Naive thymus-derived CD8-positive, alpha-beta T cell (primary cell): ENCODE measurements around the gene GNG13. TPM values are rescaled to one million over a fixed set of nuclear protein-coding genes. Genes with fewer than 3 reads are reported as not detected.
"Not testable (repeated sequence)": the region's sequence is repeated elsewhere in the genome, so short reads cannot be mapped to it uniquely, and the experiment has no call there.

ENCODE experiments used
- ATAC-seq, 2 donors: fragments of 150-1000 bp; cut with Tn5 transposase in 1 of 2; sonication (Bioruptor Pico), chemical (Tn5 transposase) in 1 of 2; 1 replicate in 1 of 2; 2 replicates in 1 of 2; pipeline ENCODE4 v1.10.0; 2021; ENCODE audit warnings: mild to moderate bottlenecking in 2 of 2, moderate library complexity in 2 of 2
- POLR2A ChIA-PET: fragments of 350-600 bp; sonication (Branson Sonifier 250); formaldehyde crosslinking; loops from one replicate; lab custom pipeline; 2021; ENCODE audit warnings: antibody characterized with exemption; lab: Charles Lee
- DNase-seq, 10 donors: peaks; one replicate each; pipeline versions ENCODE4 v3.0.0 to v3.0.0-alpha.2; 2020 to 2022
- H3K27ac Mint-ChIP-seq, 10 donors: one replicate each; pipeline ENCODE4 v1.8.0; 2020 to 2022; ENCODE audit warnings: mild to moderate bottlenecking in 10 of 10, mixed read lengths in 10 of 10, moderate library complexity in 4 of 10, inconsistent platforms in 1 of 10
- H3K27me3 Mint-ChIP-seq, 5 donors: one replicate each; pipeline ENCODE4 v1.8.0; 2021 to 2022; ENCODE audit warnings: mixed read lengths in 5 of 5
- H3K36me3 Mint-ChIP-seq, 3 donors: one replicate each; pipeline ENCODE4 v1.8.0; 2020 to 2022; ENCODE audit warnings: mixed read lengths in 3 of 3, mild to moderate bottlenecking in 2 of 3, inconsistent platforms in 1 of 3
- H3K4me1 Mint-ChIP-seq, 4 donors: one replicate each; pipeline ENCODE4 v1.8.0; 2021 to 2022; ENCODE audit warnings: mixed read lengths in 4 of 4
- H3K4me3 Mint-ChIP-seq, 10 donors: one replicate each; pipeline ENCODE4 v1.8.0; 2020 to 2022; ENCODE audit warnings: mild to moderate bottlenecking in 10 of 10, mixed read lengths in 10 of 10, moderate library complexity in 6 of 10, inconsistent platforms in 1 of 10
- H3K9me3 Mint-ChIP-seq, 9 donors: one replicate each; pipeline ENCODE4 v1.8.0; 2020 to 2022; ENCODE audit warnings: mixed read lengths in 9 of 9, mild to moderate bottlenecking in 3 of 9, inconsistent platforms in 1 of 9, moderate library complexity in 1 of 9
- polyA plus RNA-seq, 3 donors: library from polyadenylated mRNA; unstranded; fragments of 300-500 nt; fragmentation: Illumina TruSeq; gene quantifications; one replicate each; pipeline ENCODE4 v1.2.3, GENCODE V29; 2021
- total RNA-seq, 8 experiments: library from RNA in 2 of 8; stranded (reverse) in 2 of 8; gene quantifications; one replicate each; pipeline ENCODE4 v1.2.3 and lab custom pipeline; 2021 to 2026

Gene GNG13
- total and polyA plus RNA-seq, 5 experiments from 2014 or later = not detected

DNA sequence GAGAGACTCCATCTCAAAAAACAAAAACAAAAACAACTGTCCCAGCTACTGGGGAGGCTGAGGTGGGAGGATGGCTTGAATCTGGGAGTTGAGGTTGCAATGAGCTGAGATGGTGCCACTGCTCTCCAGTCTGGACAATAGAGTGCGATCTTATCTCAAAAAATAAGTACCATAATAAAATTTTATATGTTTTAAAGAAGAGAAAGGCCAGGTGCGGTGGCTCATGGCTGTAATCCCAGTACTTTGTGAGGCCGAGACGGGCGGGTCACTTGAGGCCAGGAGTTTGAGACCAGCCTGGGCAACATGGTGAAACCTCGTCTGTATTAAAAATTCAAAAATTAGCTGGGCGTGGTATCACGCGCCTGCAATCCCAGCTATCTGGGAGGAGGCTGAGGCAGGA is 23.7 kb downstream of the GNG13 start:
- ATAC-seq (no peak), DNase-seq (no peak)
- no peak overlapping the region for H3K4me3 Mint-ChIP-seq
- no peaks in the 10 kb centered on the region for H3K4me1 Mint-ChIP-seq
- no peaks in the 10 kb centered on the region for H3K36me3 Mint-ChIP-seq
- H3K27me3 Mint-ChIP-seq = peaks cover 0 to 6% (median 3%) of the 10 kb centered on the region in 5 donors
- H3K9me3 Mint-ChIP-seq = peaks cover 0 to 1% (median 0%) of the 10 kb centered on the region in 9 donors
- peak overlapping the region in 1 of 10 donors; percentile 40 for H3K27ac Mint-ChIP-seq
- POLR2A ChIA-PET = no interaction called here

- H3K27ac Mint-ChIP-seq, H3K9me3 Mint-ChIP-seq, DNase-seq, H3K36me3 Mint-ChIP-seq, ATAC-seq, H3K27me3 Mint-ChIP-seq, H3K4me1 Mint-ChIP-seq, H3K4me3 Mint-ChIP-seq, POLR2A ChIA-PET: not testable (repeated sequence)
Observed at GRCh38 chr16:776298-776697, 24.2 kb downstream of the GNG13 start.

GRCh38 chr16:775236-775796 is 25.2 kb downstream of the GNG13 start:
- Mint-ChIP-seq H3K4me1 (no peaks in the 10 kb centered on the region), H3K27me3 (peaks cover 0 to 6% (median 3%) of the 10 kb centered on the region in 5 donors), H3K27ac (no peak overlapping the region), H3K4me3 (no peak overlapping the region), H3K9me3 (peaks cover 0 to 1% (median 0%) of the 10 kb centered on the region in 9 donors), H3K36me3 (no peaks in the 10 kb centered on the region)
- DNase-seq = no peak
- no peak for ATAC-seq
- POLR2A ChIA-PET = no interaction called here

GRCh38 chr16:774086-775001 is 26.2 kb downstream of the GNG13 start:
- Mint-ChIP-seq H3K4me3 (no peak overlapping the region), H3K27me3 (peaks cover 0 to 6% (median 3%) of the 10 kb centered on the region in 5 donors), H3K9me3 (peaks cover 0 to 1% (median 0%) of the 10 kb centered on the region in 9 donors), H3K27ac (no peak overlapping the region), H3K36me3 (no peaks in the 10 kb centered on the region), H3K4me1 (no peaks in the 10 kb centered on the region)
- DNase-seq (no peak), ATAC-seq (no peak)
- POLR2A ChIA-PET = no interaction called here

- POLR2A ChIA-PET = no interaction called here
- no peak overlapping the region for H3K4me3 Mint-ChIP-seq
- H3K4me1 Mint-ChIP-seq = no peaks in the 10 kb centered on the region
- H3K9me3 Mint-ChIP-seq = peaks cover 0 to 1% (median 0%) of the 10 kb centered on the region in 9 donors
- H3K27ac Mint-ChIP-seq = no peak overlapping the region
- no peaks in the 10 kb centered on the region for H3K36me3 Mint-ChIP-seq
- ATAC-seq (no peak), DNase-seq (no peak)
- H3K27me3 Mint-ChIP-seq = peaks cover 0 to 5% (median 3%) of the 10 kb centered on the region in 5 donors
Observed at GRCh38 chr16:772959-773358, 27.6 kb downstream of the GNG13 start.

GRCh38 chr16:770411-770810 is 30.1 kb downstream of the GNG13 start:
- Mint-ChIP-seq H3K9me3 (no peaks in the 10 kb centered on the region), H3K4me3 (no peak overlapping the region), H3K36me3 (no peaks in the 10 kb centered on the region), H3K27ac (no peak overlapping the region), H3K27me3 (no peaks in the 10 kb centered on the region), H3K4me1 (no peaks in the 10 kb centered on the region)
- DNase-seq = no peak
- ATAC-seq = no peak
- POLR2A ChIA-PET = no interaction called here

DNA sequence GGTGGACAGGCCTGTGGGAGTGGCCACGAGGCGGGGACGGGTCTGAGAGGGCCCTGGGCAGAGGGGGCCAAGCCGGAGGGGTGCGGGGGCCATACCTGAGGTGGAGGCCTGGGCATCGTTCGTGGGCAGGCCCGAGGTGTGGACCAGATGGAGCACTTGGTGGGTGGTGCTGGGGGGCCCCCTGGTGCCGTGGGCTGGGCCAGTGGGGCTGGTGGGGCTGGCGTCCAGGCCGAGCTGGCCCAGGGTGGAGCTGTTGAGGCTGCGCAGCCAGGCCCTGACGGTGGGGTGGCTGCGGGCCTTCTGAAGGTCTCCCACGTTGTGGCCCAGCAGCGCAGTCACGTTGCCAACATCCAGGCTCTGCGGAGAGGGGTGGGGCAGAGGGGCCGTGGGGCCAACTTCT is 30.6 kb downstream of the GNG13 start:
- H3K27ac Mint-ChIP-seq = no peak overlapping the region
- no peak for DNase-seq
- no peak overlapping the region for H3K4me3 Mint-ChIP-seq
- POLR2A ChIA-PET = no interaction called here
- no peaks in the 10 kb centered on the region for H3K36me3 Mint-ChIP-seq
- H3K4me1 Mint-ChIP-seq = no peaks in the 10 kb centered on the region
- H3K9me3 Mint-ChIP-seq = no peaks in the 10 kb centered on the region
- no peak for ATAC-seq
- no peaks in the 10 kb centered on the region for H3K27me3 Mint-ChIP-seq

- Mint-ChIP-seq H3K9me3 (no peaks in the 10 kb centered on the region), H3K36me3 (no peaks in the 10 kb centered on the region), H3K27ac (no peak overlapping the region), H3K4me1 (no peaks in the 10 kb centered on the region), H3K27me3 (no peaks in the 10 kb centered on the region), H3K4me3 (no peak overlapping the region)
- POLR2A ChIA-PET = no interaction called here
- no peak for ATAC-seq
- no peak for DNase-seq
Observed at GRCh38 chr16:769184-769784, 31.2 kb downstream of the GNG13 start.

DNA sequence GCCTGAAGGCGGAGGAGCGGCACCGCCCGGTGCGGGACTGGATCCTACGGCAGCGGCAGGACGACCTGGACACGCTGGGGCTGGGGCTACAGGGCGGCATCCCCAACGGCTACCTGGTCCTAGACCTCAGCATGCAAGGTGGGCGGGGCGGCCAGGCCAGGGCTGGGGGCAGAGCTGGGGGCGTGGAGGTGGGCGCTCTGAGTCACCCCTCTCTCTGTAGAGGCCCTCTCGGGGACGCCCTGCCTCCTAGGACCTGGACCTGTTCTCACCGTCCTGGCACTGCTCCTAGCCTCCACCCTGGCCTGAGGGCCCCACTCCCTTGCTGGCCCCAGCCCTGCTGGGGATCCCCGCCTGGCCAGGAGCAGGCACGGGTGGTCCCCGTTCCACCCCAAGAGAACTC is 32.1 kb downstream of the GNG13 start:
- no peaks in the 10 kb centered on the region for H3K27me3 Mint-ChIP-seq
- H3K9me3 Mint-ChIP-seq = no peaks in the 10 kb centered on the region
- POLR2A ChIA-PET = no interaction called here
- no peak overlapping the region for H3K4me3 Mint-ChIP-seq
- no peaks in the 10 kb centered on the region for H3K36me3 Mint-ChIP-seq
- ATAC-seq (no peak), DNase-seq (no peak)
- H3K27ac Mint-ChIP-seq = no peak overlapping the region
- H3K4me1 Mint-ChIP-seq = no peaks in the 10 kb centered on the region

- H3K36me3 Mint-ChIP-seq = no peaks in the 10 kb centered on the region
- POLR2A ChIA-PET = no interaction called here
- no peak overlapping the region for H3K27ac Mint-ChIP-seq
- no peaks in the 10 kb centered on the region for H3K27me3 Mint-ChIP-seq
- ATAC-seq (no peak), DNase-seq (no peak)
- no peaks in the 10 kb centered on the region for H3K4me1 Mint-ChIP-seq
- H3K9me3 Mint-ChIP-seq = no peaks in the 10 kb centered on the region
- no peak overlapping the region for H3K4me3 Mint-ChIP-seq
Observed at GRCh38 chr16:767743-768235, 32.7 kb downstream of the GNG13 start.

DNA sequence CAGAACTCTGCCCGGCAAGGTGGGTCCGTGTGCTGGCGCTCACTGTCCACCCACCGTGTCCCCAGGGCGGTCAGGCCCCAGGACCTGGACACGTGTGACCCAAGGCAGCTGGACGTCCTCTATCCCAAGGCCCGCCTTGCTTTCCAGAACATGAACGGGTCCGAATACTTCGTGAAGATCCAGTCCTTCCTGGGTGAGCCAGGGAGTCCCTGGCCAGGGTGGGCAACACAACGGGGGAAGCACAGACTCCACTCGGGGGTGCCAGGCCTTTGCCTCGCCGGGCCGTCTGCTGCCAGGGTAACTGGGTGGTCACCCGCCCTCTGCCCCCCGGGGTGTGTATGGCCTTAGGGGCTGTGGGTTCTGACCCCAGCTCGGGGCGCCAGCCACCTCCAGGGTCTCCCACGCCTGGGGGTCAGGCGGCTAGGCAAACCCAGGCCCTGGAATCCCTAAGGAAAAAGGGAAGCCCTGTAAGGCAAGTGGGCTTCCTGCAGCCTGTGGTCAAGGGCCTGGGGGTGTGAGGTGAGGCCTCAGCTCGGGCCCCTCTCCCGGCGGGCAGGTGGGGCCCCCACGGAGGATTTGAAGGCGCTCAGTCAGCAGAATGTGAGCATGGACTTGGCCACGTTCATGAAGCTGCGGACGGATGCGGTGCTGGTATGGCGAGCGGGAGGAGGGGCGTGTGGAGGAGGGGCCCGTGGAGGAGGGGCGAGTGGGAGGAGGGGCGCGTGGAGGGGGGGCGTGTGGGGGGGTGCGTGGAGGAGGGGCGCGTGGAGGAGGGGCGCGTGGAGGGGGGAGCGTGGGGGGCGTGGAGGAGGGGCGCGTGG is 33.5 kb downstream of the GNG13 start:
- DNase-seq (no peak), ATAC-seq (no peak)
- Mint-ChIP-seq H3K9me3 (no peaks in the 10 kb centered on the region), H3K27me3 (no peaks in the 10 kb centered on the region), H3K4me3 (no peak overlapping the region), H3K36me3 (no peaks in the 10 kb centered on the region), H3K27ac (peak overlapping the region in 1 of 10 donors; percentile 65), H3K4me1 (no peaks in the 10 kb centered on the region)
- POLR2A ChIA-PET = no interaction called here

DNA sequence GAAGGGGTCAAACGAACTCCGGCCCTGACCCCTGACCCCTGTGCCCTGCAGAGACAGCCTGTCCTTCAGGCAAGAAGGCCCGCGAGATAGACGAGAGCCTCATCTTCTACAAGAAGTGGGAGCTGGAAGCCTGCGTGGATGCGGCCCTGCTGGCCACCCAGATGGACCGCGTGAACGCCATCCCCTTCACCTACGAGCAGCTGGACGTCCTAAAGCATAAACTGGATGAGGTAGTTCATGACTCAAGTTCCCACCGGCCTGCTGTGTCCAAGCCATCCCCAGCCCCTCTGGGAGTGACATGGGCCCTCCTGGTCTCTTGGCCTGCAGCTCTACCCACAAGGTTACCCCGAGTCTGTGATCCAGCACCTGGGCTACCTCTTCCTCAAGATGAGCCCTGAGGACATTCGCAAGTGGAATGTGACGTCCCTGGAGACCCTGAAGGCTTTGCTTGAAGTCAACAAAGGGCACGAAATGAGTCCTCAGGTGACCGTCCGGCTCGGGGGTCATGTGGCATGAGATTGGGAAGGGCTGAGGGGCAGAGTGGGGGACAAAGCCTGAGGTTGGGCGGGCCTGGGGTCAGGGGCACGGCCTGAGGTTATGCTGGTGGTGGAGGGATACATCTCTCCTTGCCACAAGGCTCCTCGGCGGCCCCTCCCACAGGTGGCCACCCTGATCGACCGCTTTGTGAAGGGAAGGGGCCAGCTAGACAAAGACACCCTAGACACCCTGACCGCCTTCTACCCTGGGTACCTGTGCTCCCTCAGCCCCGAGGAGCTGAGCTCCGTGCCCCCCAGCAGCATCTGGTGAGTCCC is 34.3 kb downstream of the GNG13 start:
- no peak overlapping the region for H3K4me3 Mint-ChIP-seq
- no peaks in the 10 kb centered on the region for H3K4me1 Mint-ChIP-seq
- POLR2A ChIA-PET = no interaction called here
- DNase-seq = peak in 1 of 10 donors; percentile 57
- no peaks in the 10 kb centered on the region for H3K27me3 Mint-ChIP-seq
- H3K27ac Mint-ChIP-seq = no peak overlapping the region
- ATAC-seq = no peak
- H3K36me3 Mint-ChIP-seq = no peaks in the 10 kb centered on the region
- H3K9me3 Mint-ChIP-seq = no peaks in the 10 kb centered on the region
